Esophagus muscularis mucosa (tissue), 3 donors: Measurements from ENCODE around the gene CBX2.

Experiments
- POLR2A ChIP-seq: fragments of 450-650 bp; IDR thresholded peaks from one replicate; pipeline ENCODE4 v1.6.1; 2017; ENCODE audit warnings: antibody characterized with exemption, moderate library complexity, mild to moderate bottlenecking, low read depth
- POLR2AphosphoS5 ChIP-seq, 2 donors: sonication (generic); formaldehyde crosslinking; IDR thresholded peaks; one replicate each; pipeline ENCODE4 v1.6.1; 2017; ENCODE audit warnings: antibody characterized with exemption in 2 of 2
- TF ChIP-seq, protein P1 (sequence below), 3 experiments: fragments of 200-600 bp in 2 of 3; fragments of 450-650 bp in 1 of 3; sonication (generic) in 2 of 3; IDR thresholded peaks; one replicate each; pipeline ENCODE4 v1.5.1; 2017 to 2019; ENCODE audit warnings: antibody characterized with exemption in 3 of 3, mild to moderate bottlenecking in 2 of 3, moderate library complexity in 1 of 3

DNA sequence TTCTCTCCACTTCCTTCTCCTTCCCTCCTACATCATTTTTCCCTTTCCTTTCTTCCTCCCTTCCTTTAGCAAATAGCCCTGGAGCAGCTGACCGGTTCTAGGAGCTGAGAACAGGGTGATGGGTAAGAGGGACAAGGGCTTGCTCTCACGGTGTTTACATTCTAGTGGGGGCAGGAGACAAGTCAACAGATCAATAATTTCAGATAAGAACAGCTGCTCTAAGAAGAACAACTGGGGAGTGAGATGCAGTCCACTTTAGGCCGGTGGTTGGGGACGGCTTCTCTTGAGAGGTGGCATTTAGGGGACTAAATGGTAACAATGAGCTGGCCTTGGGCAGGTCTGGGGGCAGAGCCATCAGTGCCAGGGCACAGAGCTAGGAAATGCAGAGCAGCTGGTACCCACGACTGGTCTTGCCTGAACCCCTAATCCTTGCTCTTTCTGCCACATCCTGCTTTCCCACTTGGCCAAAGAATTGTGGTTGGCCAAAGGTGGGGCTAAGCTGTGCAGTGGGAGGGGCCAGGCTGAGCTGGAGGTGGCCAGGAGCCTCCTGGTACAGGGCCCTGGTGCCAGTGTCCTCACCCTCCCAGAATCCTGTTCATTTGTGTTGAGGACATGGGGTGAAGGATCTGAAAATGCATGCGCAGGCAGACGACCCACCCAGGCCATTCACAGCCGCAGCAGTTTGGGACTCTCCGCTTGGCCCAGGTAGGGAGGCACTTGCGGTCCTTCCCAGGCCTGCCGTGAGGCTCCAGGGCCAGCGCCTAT is 43.6 kb downstream of the CBX2 start:
- no peak for TF ChIP-seq POLR2AphosphoS5 (IDR thresholded peaks at IDR 0.05)
- TF ChIP-seq, protein P1, sequence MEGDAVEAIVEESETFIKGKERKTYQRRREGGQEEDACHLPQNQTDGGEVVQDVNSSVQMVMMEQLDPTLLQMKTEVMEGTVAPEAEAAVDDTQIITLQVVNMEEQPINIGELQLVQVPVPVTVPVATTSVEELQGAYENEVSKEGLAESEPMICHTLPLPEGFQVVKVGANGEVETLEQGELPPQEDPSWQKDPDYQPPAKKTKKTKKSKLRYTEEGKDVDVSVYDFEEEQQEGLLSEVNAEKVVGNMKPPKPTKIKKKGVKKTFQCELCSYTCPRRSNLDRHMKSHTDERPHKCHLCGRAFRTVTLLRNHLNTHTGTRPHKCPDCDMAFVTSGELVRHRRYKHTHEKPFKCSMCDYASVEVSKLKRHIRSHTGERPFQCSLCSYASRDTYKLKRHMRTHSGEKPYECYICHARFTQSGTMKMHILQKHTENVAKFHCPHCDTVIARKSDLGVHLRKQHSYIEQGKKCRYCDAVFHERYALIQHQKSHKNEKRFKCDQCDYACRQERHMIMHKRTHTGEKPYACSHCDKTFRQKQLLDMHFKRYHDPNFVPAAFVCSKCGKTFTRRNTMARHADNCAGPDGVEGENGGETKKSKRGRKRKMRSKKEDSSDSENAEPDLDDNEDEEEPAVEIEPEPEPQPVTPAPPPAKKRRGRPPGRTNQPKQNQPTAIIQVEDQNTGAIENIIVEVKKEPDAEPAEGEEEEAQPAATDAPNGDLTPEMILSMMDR (IDR thresholded peaks at IDR 0.05) = no peak
- no peak for TF ChIP-seq POLR2A
